Measurements from ENCODE around the gene TBC1D2B. TPM values are rescaled to one million over a fixed set of nuclear protein-coding genes. Genes with fewer than 3 reads are reported as not detected.

TBC1D2B gene
- total and polyA plus RNA-seq, 2 donors (not counting 3 experiments of a cell fraction or from before 2014, with no cell fraction given), result 30.8 to 46.1 TPM

DNA sequence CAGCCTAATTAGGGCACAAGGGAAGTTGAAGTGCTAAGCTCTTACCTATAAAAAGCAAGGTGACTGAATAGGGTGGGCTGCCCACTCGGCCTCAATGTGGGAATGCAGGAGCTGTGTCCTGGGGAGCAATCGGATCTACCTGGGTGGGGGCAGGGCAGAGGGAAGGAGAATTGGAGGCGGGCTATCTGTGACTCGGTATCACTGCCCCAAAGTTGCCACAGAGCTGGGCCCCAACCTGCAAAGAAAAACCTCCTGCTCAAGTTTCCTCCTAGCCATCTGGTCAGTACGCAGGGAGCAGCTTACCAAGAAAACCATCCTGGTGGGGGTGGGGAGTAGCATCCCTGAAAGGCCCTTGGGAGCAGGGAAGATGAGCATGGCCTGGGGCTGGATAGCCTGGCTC, 43.0 kb upstream of the TBC1D2B start:
- Histone ChIP-seq H3K27me3 (ENCODE audit: control insufficient read depth in 2 of 2, insufficient read depth in 2 of 2, low read length in 2 of 2) (no peaks in the 10 kb centered on the region), H3K4me1 (ENCODE audit: control insufficient read depth, extremely low read depth, insufficient read depth, low read length) (no peaks in the 10 kb centered on the region), H3K36me3 (ENCODE audit: control insufficient read depth in 2 of 2, extremely low read depth in 1 of 2, insufficient read depth in 2 of 2, low read length in 2 of 2) (no peaks in the 10 kb centered on the region), H3K9me3 (replicated peaks; ENCODE audit: control insufficient read depth, insufficient read depth, low read length) (no peaks in the 10 kb centered on the region), H2AFZ (ENCODE audit: low read depth, low read length) (no peak overlapping the region), H3K4me3 (replicated peaks in 1 of 3; ENCODE audit: insufficient read depth in 1 of 3, low read depth in 1 of 3, low read length in 3 of 3) (no peak overlapping the region), H3K79me2 (ENCODE audit: control insufficient read depth, insufficient read depth, low read length) (no peaks in the 10 kb centered on the region), H3K27ac (ENCODE audit: insufficient read depth, low read depth, low read length) (no peak overlapping the region), H3K4me2 (ENCODE audit: insufficient read depth, low read length) (no peak overlapping the region), H3K9me1 (replicated peaks; ENCODE audit: control insufficient read depth, extremely low read depth, insufficient read depth, low read length) (no peaks in the 10 kb centered on the region), H4K20me1 (replicated peaks; ENCODE audit: control insufficient read depth, extremely low read depth, insufficient read depth, low read length) (no peaks in the 10 kb centered on the region), H3K9ac (replicated peaks; ENCODE audit: extremely low read depth, insufficient read depth, low read length) (no peak overlapping the region)
- intact Hi-C loops (cut with micrococcal nuclease), result no loop called here
- ChIA-PET CTCF (interaction anchor here (1.3 to 2.4 kb wide), 3 partner anchors 11 to 75 kb away, joined by 4 to 12 read pairs (median 11); partner anchors contain the start of gene CIB2), POLR2A (no interaction called here)
- no peak for TF ChIP-seq POLR2A (IDR thresholded peaks at IDR 0.05; ENCODE audit: low read depth, low read length)
- TF ChIP-seq POLR2AphosphoS5 (IDR thresholded peaks at IDR 0.05; ENCODE audit: insufficient read depth, low read depth, low read length), result no peak
- no peak for TF ChIP-seq EZH2 (IDR thresholded peaks at IDR 0.05; ENCODE audit: borderline replicate concordance, low read depth, low read length, severe bottlenecking)
- TF ChIP-seq FOS (IDR thresholded peaks at IDR 0.05; ENCODE audit: borderline replicate concordance, insufficient read depth, low read length), result no peak
- TF ChIP-seq, protein P1, sequence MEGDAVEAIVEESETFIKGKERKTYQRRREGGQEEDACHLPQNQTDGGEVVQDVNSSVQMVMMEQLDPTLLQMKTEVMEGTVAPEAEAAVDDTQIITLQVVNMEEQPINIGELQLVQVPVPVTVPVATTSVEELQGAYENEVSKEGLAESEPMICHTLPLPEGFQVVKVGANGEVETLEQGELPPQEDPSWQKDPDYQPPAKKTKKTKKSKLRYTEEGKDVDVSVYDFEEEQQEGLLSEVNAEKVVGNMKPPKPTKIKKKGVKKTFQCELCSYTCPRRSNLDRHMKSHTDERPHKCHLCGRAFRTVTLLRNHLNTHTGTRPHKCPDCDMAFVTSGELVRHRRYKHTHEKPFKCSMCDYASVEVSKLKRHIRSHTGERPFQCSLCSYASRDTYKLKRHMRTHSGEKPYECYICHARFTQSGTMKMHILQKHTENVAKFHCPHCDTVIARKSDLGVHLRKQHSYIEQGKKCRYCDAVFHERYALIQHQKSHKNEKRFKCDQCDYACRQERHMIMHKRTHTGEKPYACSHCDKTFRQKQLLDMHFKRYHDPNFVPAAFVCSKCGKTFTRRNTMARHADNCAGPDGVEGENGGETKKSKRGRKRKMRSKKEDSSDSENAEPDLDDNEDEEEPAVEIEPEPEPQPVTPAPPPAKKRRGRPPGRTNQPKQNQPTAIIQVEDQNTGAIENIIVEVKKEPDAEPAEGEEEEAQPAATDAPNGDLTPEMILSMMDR (IDR thresholded peaks at IDR 0.05; ENCODE audit: extremely low read depth in 1 of 2, insufficient read depth in 1 of 2, low read depth in 1 of 2, low read length in 2 of 2), result no peak
- TF ChIP-seq JUN (IDR thresholded peaks at IDR 0.05; ENCODE audit: borderline replicate concordance, insufficient read depth, insufficient read length, low read depth), result no peak
- TF ChIP-seq, protein P2, sequence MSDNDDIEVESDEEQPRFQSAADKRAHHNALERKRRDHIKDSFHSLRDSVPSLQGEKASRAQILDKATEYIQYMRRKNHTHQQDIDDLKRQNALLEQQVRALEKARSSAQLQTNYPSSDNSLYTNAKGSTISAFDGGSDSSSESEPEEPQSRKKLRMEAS (IDR thresholded peaks at IDR 0.05; ENCODE audit: insufficient read depth, insufficient read length), result no peak
- TF ChIP-seq GATA2 (IDR thresholded peaks at IDR 0.05; ENCODE audit: insufficient read depth, insufficient read length, low read depth, low read length), result no peak
- no peak for TF ChIP-seq MYC (IDR thresholded peaks at IDR 0.05; ENCODE audit: low read depth, low read length)
- no TSS peak for BruUV-seq (replicated peaks)
- FAIRE-seq (no peak), DNase-seq (ENCODE audit: low read depth, low spot score) (no peak)
- dilution Hi-C loops (cut with MboI; ENCODE audit: extremely low pct_ligation_motif_present, low sequenced_read_pairs), result no loop called here

All from endothelial cell of umbilical vein (primary cell).